GM23338 (cell line): ENCODE data around the gene FAM13C. TPM values are rescaled to one million over a fixed set of nuclear protein-coding genes. Genes with fewer than 3 reads are reported as not detected.

ENCODE experiments used
- ATAC-seq: fragments of 200-7000 bp; cut with Tn5 transposase; 3 replicates; pipeline ENCODE4 v1.9.1; 2020
- DNase-seq: peaks from one replicate; pipeline ENCODE4 v3.0.0-alpha.2; 2015; ENCODE audit warnings: low spot score
- H2AFZ ChIP-seq: fragments of 200-600 bp; sonication (generic); 2 replicates; pipeline ENCODE4 v1.8.0; 2016; ENCODE audit warnings: antibody characterized with exemption, mild to moderate bottlenecking, moderate library complexity
- H3F3A ChIP-seq: fragments of 200-600 bp; sonication (generic); replicated peaks from 2 replicates; pipeline ENCODE4 v1.8.0; 2017; ENCODE audit warnings: antibody characterized with exemption, mixed run types, low read depth
- H3K27ac ChIP-seq: fragments of 200-600 bp; sonication (generic); 2 replicates; pipeline ENCODE4 v1.6.1; 2016; ENCODE audit warnings: low read depth
- H3K27me3 ChIP-seq: fragments of 200-600 bp; sonication (generic); 2 replicates; pipeline ENCODE4 v1.8.0; 2016; ENCODE audit warnings: mild to moderate bottlenecking, mixed run types, moderate library complexity; ENCODE audit not compliant: insufficient read depth
- H3K36me3 ChIP-seq: fragments of 200-600 bp; sonication (generic); 2 replicates; pipeline ENCODE4 v1.8.0; 2016; ENCODE audit warnings: mild to moderate bottlenecking; ENCODE audit not compliant: insufficient read depth
- H3K4me1 ChIP-seq: fragments of 200-600 bp; sonication (generic); 2 replicates; pipeline ENCODE4 v1.8.0; 2016; ENCODE audit warnings: mild to moderate bottlenecking, moderate library complexity; ENCODE audit not compliant: insufficient read depth
- H3K4me2 ChIP-seq: fragments of 200-600 bp; sonication (generic); 2 replicates; pipeline ENCODE4 v1.7.1; 2017; ENCODE audit warnings: mixed run types
- H3K4me3 ChIP-seq: fragments of 200-600 bp; sonication (generic); 2 replicates; pipeline ENCODE4 v1.6.1; 2016; ENCODE audit warnings: mixed run types
- H3K79me2 ChIP-seq: fragments of 200-600 bp; sonication (generic); replicated peaks from 2 replicates; pipeline ENCODE4 v1.8.0; 2017; ENCODE audit warnings: mild to moderate bottlenecking; ENCODE audit not compliant: insufficient read depth
- H3K9me2 ChIP-seq: fragments of 200-600 bp; sonication (generic); 2 replicates; pipeline ENCODE4 v1.8.0; 2017; ENCODE audit not compliant: insufficient read depth
- H4K20me1 ChIP-seq: fragments of 200-600 bp; sonication (generic); replicated peaks from 2 replicates; pipeline ENCODE4 v1.8.0; 2017; ENCODE audit warnings: mild to moderate bottlenecking; ENCODE audit not compliant: insufficient read depth
- H3K27ac Mint-ChIP-seq: 2 replicates; pipeline ENCODE4 v1.8.0; 2020; ENCODE audit warnings: inconsistent platforms, mild to moderate bottlenecking, moderate library complexity, mixed read lengths
- H3K27me3 Mint-ChIP-seq: 3 replicates; pipeline ENCODE4 v1.8.0; 2022; ENCODE audit warnings: low read depth, mild to moderate bottlenecking, moderate library complexity, mixed read lengths, inconsistent platforms; ENCODE audit not compliant: insufficient read depth, poor library complexity
- H3K36me3 Mint-ChIP-seq: 3 replicates; pipeline ENCODE4 v1.8.0; 2021; ENCODE audit warnings: low read depth, mild to moderate bottlenecking, inconsistent platforms, moderate library complexity, mixed read lengths
- H3K4me1 Mint-ChIP-seq: 3 replicates; pipeline ENCODE4 v1.8.0; 2020; ENCODE audit warnings: mild to moderate bottlenecking, inconsistent platforms, mixed read lengths
- H3K4me3 Mint-ChIP-seq: 3 replicates; pipeline ENCODE4 v1.8.0; 2021; ENCODE audit warnings: moderate library complexity, mild to moderate bottlenecking, inconsistent platforms, mixed read lengths
- H3K9me3 Mint-ChIP-seq: 3 replicates; pipeline ENCODE4 v1.8.0; 2020; ENCODE audit warnings: moderate library complexity, mild to moderate bottlenecking, inconsistent platforms, mixed read lengths
- CREB1 ChIP-seq: fragments of 250-450 bp; sonication (Bioruptor Pico); IDR thresholded peaks from 2 replicates; pipeline ENCODE4 v1.5.0; 2020; ENCODE audit warnings: low read depth, mild to moderate bottlenecking, moderate library complexity
- CTCF ChIP-seq, 2 experiments: fragments of 200-600 bp in 1 of 2; sonication (generic) in 1 of 2; conservative IDR thresholded peaks; 2 replicates each; pipeline versions ENCODE4 v1.5.1 to v1.6.1; 2016 to 2017; ENCODE audit warnings: antibody characterized with exemption in 2 of 2, low read depth in 2 of 2, mild to moderate bottlenecking in 2 of 2, moderate library complexity in 1 of 2
- ETS1 ChIP-seq: IDR thresholded peaks from 2 replicates; pipeline ENCODE4 v1.6.1; 2016; ENCODE audit warnings: antibody characterized with exemption
- EZH2 ChIP-seq: fragments of 200-600 bp; sonication (generic); IDR thresholded peaks from one replicate; pipeline ENCODE4 v1.8.0; 2017; ENCODE audit warnings: antibody characterized with exemption, mild to moderate bottlenecking, low read depth; ENCODE audit not compliant: unreplicated experiment
- JUNB ChIP-seq: IDR thresholded peaks from one replicate; pipeline ENCODE4 v1.6.1; 2016; ENCODE audit warnings: antibody characterized with exemption; ENCODE audit not compliant: unreplicated experiment
- NANOG ChIP-seq: IDR thresholded peaks from 2 replicates; pipeline ENCODE4 v1.6.1; 2016; ENCODE audit warnings: antibody characterized with exemption, borderline replicate concordance
- POLR2AphosphoS5 ChIP-seq: IDR thresholded peaks from 2 replicates; pipeline ENCODE4 v1.6.1; 2016; ENCODE audit warnings: antibody characterized with exemption, low read depth
- STAT1 ChIP-seq: IDR thresholded peaks from one replicate; pipeline ENCODE4 v1.6.1; 2016; ENCODE audit warnings: antibody characterized with exemption; ENCODE audit not compliant: unreplicated experiment
- ZNF331 ChIP-seq: fragments of 250-450 bp; sonication (Bioruptor Pico); IDR thresholded peaks from 2 replicates; pipeline ENCODE4 v1.5.0; 2020; ENCODE audit warnings: low read depth, mild to moderate bottlenecking, moderate library complexity
- ZNF462 ChIP-seq: fragments of 250-450 bp; sonication (Bioruptor Pico); IDR thresholded peaks from 2 replicates; pipeline ENCODE4 v1.5.0; 2020; ENCODE audit warnings: mild to moderate bottlenecking, moderate library complexity
- polyA plus RNA-seq: library from polyadenylated mRNA; unstranded; fragments of >200 nt; fragmentation: Nextera tagmentation; extraction: Ambion mirVana; gene quantifications from 2 replicates; pipeline ENCODE4 v1.2.1, GENCODE V29; 2016
- total RNA-seq: library from RNA; depleted of rRNA; stranded (reverse); fragments of >200 nt; shearing (Covaris generic); gene quantifications from 2 replicates; pipeline ENCODE4 v1.2.3, GENCODE V29; 2014

FAM13C gene
- total and polyA plus RNA-seq, 2 experiments from 2014 or later: 0.94 to 2.1 TPM

GRCh38 chr10:59405235-59405634 is 42.9 kb upstream of the FAM13C start (continued):
- no peak for TF ChIP-seq CTCF (conservative IDR thresholded peaks at IDR 0.05; ENCODE audit: low read depth in 2 of 2)
- TF ChIP-seq CREB1 (CRISPR knock-in tag): no peak
- no peak for TF ChIP-seq ETS1
- TF ChIP-seq STAT1: no peak
- TF ChIP-seq EZH2: no peak
- TF ChIP-seq POLR2AphosphoS5: no peak
- TF ChIP-seq ZNF331 (CRISPR knock-in tag): no peak

- Histone ChIP-seq H3K79me2 (no peaks in the 10 kb centered on the region), H4K20me1 (no peaks in the 10 kb centered on the region), H3K4me1 (no peaks in the 10 kb centered on the region), H3K27me3 (no peaks in the 10 kb centered on the region), H3K27ac (no peak overlapping the region), H3K4me2 (no peak overlapping the region), H2AFZ (no peak overlapping the region), H3K4me3 (no peak overlapping the region), H3K36me3 (no peaks in the 10 kb centered on the region), H3K9me2 (no peaks in the 10 kb centered on the region), H3F3A (no peaks in the 10 kb centered on the region)
- DNase-seq (no peak), ATAC-seq (no peak)
- H3K9me3 Mint-ChIP-seq: peaks cover 13% of the 10 kb centered on the region
- no peak overlapping the region for H3K4me3 Mint-ChIP-seq
- H3K27me3 Mint-ChIP-seq: no peaks in the 10 kb centered on the region
- H3K36me3 Mint-ChIP-seq: 0 out of 3 replicates have a peak, but pooled peaks cover 6% of the 10 kb centered on the region
- H3K4me1 Mint-ChIP-seq: peaks cover 6% of the 10 kb centered on the region; the same call in 2 of the 3 replicates
- H3K27ac Mint-ChIP-seq: no peak overlapping the region
- TF ChIP-seq CREB1 (CRISPR knock-in tag) (no peak), STAT1 (no peak), JUNB (no peak), NANOG (no peak), ZNF462 (CRISPR knock-in tag) (no peak), CTCF (conservative IDR thresholded peaks at IDR 0.05; ENCODE audit: low read depth in 2 of 2) (no peak), ZNF331 (CRISPR knock-in tag) (no peak), EZH2 (no peak), POLR2AphosphoS5 (no peak), ETS1 (no peak)
Measured at GRCh38 chr10:59400214-59400613, 37.9 kb upstream of the FAM13C start.
